Measurements from ENCODE around the gene MRPL18.
"Not testable (repeated sequence)": the region's sequence is repeated elsewhere in the genome, so short reads cannot be mapped to it uniquely, and the experiment has no call there.

MRPL18 gene

DNA sequence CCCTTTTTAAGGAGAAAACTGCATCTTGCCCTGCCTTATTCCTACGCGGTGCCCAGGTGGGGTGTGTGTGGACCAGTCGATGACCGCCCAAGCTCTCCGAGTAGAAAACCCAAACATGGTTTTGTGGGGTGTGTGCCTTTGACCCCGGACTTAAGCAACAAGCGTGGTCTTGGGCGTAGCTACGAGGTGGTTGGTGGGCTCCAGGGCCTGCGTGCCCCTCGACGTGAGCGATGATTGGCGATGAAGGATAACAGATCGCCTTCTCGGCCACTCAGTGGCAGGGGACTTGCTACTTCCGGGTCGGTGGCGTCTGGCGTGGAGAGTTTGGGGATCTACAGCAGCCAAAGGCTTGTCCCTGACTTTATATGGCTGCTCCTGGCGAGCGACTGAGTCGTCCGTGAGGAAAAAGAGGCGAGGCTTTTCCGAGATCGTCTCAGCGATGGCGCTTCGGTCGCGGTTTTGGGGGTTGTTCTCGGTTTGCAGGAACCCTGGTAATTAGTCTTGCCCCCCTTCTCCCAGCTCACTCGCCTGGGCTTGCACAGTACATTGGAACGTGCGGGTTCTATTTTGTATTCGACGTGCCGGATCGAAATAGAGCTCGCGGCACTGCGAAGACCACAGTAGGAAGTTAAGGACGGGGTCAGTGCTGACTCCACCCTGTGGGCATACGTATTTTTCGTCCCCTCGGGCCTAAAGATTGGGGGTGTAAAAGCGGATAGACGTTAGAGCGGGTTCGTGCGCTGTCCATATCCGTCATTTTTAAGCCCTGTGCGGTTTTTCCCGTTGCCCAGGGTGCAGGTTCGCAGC, at the start of gene MRPL18:
Gene MRPL18, plus strand, starts transcription at position 319 of the 807 bp plus-strand sequence. Its CDS starts 121 bp downstream, at position 440.
- peak; percentile 86 to 88 for DNase-seq (ENCODE audit: low read depth in 2 of 2)

DNA sequence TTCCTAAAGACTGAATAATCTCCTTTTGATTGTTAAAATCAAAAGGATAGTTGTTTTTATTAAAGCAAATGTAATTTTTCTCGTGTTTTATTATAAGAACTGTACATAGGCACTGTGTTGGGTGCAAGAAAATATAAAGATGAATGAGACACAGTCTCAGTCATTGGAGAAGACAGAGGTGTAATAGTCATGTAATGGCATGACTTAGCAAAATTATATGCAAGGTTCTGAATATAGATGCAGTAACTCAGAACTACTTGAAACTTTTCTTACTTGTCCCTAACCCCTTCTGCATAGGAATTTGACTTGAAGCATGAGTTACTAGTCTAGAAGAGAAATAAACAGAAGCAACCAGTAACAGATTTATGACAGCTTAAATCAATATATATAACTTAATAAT, 48.1 kb upstream of the MRPL18 start:
- DNase-seq (ENCODE audit: low read depth in 2 of 2): no peak

DNA sequence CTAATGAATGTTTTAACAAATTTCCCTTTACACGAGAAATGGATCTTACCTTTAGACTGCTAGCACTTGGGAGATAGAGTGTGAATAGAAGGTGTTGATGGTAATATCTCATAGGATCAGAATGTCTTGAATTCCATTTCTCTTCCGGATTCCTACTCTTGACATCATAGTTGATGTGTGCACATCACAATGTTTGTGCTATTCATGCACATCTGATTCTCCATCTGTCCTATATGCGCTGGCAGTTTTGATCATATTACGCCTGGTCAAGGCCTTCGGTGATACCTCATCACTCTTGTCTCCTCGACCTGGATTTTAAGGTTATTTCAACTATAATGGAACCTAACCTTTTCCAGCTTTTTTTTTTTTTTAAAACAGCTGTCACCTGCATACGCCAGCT, 45.2 kb upstream of the MRPL18 start:
- no peak for DNase-seq (ENCODE audit: low read depth in 2 of 2)

DNA sequence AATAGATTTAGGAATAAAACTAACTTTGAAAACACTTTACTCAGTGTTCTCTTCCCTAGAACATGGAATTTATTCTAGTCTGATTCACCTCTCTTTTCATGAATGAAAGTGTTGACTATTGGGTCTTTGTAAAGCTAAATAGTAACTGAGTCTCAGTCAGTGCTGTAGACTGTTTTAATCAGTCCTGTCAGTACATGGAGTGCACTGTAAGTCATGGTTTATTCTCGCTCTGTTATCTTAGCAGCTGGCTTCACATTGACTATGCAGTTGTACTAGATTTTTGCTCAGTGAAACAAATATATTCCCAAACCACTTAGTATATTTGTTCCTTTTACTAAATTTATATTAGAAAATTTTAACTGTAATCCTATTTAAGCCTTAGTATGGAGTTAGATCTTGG, 43.5 kb upstream of the MRPL18 start:
- no peak for DNase-seq (ENCODE audit: low read depth in 2 of 2)

DNA sequence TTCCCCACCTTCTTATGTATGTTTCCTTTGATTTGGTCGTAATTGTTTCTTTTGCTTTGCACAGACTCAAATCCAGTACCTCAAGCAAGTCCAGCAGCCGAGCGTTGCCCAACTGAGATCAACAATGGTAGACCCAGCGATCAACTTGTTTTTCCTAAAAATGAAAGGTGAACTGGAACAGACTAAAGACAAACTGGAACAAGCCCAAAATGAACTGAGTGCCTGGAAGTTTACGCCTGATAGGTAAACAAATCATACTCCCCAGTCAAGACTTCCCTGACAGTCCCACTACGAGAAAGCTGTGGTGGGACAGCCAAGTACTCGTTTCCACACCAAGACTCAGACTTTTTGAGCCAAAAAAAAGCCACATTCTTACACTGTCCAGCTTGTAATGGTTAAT, 42.1 kb upstream of the MRPL18 start:
- DNase-seq (ENCODE audit: low read depth in 2 of 2): not testable (repeated sequence)

DNA sequence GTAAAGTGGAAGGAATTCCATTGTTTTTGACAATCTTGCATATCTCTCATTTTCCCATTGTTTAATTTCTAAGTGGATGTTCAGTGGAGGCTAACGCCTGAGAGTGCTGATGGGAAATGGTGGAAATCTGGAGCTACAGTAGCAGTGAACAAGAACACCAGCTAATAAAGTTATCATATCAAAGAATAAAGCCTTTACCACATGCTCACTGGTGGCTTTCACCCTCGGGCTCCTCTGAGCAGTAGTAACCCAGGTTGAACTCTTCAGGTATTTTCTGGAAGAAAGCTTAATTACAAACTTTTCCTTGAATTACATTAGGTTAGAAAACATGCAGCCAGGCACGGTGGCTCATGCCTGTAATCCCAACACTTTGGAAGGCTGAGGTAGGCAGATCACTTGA, 38.8 kb upstream of the MRPL18 start:
- DNase-seq (ENCODE audit: low read depth in 2 of 2): no peak

DNA sequence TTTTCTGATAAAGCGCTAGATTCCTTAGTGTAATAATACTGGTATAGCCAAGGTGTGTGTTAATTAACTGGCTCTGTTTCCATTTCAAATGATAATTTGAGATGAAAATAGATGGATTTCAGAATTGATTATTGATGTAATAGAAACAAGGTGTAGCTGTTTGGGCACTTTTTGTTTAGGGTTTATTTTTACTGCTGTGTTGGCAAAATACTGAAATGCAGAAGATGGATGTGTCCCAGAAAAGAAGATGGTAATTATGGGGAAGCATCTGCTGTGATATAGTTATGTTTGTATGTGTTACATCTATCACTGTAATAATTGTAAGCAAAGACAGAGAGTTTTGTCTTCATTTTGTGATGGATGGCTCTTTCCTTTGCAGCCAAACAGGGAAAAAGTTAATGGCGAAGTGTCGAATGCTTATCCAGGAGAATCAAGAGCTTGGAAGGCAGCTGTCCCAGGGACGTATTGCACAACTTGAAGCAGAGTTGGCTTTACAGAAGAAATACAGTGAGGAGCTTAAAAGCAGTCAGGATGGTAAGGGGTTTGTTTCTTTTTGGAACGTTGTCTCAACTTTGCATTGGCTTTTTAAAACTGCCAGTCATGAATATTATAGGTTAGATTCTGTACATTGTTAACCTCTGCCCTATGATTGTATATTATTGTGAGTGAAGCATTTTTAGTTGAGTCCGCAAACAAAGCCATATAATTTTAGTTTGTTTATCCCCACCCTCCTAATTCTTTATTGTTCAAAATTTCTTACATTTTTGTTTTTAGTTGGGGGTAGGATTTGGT, 37.0 kb upstream of the MRPL18 start:
- DNase-seq (ENCODE audit: low read depth in 2 of 2): no peak

DNA sequence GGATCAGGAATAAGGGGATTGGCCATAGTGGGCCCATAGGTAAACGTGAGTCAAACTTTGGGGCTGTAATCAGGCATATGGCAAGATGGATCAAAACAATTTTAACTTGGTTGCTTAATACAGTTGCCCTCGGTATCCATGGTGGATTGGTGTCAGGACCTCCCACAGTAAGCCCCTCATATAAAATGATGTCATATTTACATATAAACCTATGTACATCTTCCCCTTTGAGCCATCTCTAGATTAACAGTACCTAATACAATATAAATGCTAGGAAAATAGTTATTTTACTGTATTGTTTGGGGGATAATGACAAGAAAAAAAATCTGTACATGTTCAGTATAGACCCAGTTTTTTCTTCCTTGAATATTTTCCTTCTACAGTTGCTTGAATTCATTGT, 35.9 kb upstream of the MRPL18 start:
- DNase-seq (ENCODE audit: low read depth in 2 of 2): no peak

DNA sequence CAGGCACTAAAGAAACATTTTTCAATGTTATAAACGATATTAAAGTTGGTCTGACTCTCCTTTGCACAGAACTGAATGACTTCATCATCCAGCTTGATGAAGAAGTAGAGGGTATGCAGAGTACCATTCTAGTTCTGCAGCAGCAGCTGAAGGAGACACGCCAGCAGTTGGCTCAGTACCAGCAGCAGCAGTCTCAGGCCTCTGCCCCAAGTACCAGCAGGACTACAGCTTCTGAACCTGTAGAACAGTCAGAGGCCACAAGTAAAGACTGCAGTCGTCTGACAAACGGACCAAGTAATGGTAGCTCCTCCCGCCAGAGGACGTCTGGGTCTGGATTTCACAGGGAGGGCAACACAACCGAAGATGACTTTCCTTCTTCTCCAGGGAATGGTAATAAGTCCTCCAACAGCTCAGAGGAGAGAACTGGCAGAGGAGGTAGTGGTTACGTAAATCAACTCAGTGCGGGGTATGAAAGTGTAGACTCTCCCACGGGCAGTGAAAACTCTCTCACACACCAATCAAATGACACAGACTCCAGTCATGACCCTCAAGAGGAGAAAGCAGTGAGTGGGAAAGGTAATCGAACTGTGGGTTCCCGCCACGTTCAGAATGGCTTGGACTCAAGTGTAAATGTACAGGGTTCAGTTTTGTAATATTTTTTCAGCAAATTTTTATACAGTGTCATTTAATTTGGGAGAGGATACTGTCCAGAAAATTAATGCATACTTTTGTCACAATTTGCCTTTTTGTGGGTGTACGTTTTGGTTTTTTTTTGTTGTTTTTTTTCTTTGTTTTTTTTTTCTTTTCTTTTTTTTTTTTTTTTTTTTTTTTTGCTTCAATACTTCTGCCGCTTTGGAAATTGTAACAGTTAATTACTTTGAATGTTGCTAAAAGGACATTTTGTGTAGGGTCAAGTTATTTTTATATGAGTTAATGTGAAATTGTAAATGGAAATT, 35.0 kb upstream of the MRPL18 start:
- no peak for DNase-seq (ENCODE audit: low read depth in 2 of 2)

DNA sequence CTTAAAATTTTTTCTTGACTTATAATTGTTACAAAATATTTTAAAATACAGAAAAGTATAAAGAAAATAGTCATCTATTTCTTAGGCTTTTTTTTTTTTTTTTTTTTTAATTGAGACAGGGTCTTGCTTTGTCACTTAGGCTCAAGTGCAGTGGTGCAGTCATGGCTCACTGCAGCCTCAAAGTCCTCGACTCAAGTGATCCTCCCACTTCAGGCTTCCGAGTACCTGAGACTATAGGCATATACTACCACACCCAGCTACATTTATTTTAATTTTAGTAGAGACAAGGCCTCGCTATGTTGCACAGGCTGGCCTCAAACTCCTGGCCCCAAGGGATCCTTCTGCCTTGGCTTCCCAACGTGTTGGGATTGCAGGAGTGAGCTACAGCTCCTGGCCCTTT, 33.8 kb upstream of the MRPL18 start:
- DNase-seq (ENCODE audit: low read depth in 2 of 2): no peak

DNA sequence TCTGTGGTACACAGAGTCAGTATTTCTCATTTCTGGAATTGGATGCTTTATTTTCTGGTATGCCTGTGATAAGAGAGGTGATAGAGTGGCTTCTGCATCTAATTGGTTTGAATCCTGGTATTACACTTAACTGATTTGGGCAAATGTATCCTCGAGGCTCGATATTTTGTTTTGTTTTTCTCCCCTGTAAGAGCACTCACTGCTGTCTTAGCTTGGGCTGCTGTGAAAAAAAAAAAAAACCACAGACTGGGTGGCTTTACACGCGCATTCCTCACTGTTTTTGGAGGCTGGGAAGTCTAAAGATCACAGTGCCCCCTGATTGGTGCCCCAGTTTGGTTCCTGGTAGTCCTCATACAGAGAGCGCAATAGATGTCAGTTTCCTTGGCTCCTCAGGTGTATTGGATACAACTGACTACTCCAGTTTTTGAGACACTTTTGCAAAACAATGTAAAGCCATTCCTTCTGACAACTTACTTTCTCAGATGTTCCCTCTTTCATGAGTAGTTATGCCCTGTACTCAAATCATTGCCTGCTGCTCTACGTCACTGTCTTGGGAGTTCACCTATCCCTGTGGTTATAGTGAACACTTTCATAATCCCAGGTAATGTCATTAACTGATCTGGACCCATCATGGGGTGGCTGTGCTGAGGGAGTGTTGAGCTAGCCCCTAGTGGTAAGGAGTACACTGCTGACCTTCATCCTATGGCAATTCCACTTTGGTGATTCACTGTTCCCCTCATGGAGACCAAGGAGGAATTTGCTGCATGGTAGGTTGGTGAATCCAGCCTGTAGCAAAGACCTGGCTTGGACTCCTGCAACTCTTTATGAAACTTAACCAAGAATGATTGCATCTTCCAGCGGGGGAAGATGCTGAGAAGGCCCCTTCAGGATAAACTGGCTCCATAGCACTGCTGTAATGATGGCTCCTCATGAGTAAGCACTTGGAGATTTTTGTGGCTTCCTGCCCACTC, 32.0 kb upstream of the MRPL18 start:
- DNase-seq (ENCODE audit: low read depth in 2 of 2): no peak

DNA sequence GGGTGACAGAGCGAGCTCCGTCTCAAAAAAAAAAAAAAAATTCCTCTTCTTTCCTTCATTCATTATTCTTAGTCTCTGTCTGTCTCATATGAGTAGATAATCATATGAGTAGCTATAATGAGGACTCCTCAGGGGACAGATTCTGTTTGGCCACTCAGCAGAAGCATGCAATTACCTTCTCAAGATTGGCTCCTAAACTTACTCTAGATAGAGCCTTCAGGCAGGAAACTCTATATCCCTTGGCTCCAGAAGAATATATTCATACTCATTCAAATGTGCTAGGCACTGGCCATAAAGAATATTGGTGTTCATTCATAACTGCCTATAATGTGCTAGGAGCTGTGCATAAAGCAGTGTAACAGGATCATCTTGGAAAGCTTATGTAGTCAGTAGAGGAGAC, 30.6 kb upstream of the MRPL18 start:
- DNase-seq (ENCODE audit: low read depth in 2 of 2): no peak

DNA sequence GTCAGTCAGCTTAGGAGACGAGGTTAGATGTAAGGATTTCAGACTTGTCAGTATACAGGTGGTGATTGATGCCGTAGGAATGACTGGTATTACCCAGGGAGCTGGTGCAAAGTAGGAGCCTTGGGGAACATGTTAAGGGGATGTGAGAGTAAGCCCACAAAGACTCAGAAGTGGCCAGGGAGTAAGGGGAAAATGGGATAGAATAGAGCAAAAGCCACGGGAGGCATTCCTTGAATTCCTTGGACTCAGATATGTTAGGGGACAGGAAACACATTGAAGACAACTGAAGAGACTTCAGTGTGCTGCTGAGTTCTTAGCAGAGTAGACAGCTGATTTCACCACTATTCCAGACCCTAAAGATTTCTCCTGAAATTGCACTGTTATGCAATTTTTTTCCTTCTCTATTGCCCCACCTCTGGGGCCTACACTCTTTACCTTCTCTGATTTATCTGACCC, 29.6 kb upstream of the MRPL18 start:
- no peak for DNase-seq (ENCODE audit: low read depth in 2 of 2)

DNA sequence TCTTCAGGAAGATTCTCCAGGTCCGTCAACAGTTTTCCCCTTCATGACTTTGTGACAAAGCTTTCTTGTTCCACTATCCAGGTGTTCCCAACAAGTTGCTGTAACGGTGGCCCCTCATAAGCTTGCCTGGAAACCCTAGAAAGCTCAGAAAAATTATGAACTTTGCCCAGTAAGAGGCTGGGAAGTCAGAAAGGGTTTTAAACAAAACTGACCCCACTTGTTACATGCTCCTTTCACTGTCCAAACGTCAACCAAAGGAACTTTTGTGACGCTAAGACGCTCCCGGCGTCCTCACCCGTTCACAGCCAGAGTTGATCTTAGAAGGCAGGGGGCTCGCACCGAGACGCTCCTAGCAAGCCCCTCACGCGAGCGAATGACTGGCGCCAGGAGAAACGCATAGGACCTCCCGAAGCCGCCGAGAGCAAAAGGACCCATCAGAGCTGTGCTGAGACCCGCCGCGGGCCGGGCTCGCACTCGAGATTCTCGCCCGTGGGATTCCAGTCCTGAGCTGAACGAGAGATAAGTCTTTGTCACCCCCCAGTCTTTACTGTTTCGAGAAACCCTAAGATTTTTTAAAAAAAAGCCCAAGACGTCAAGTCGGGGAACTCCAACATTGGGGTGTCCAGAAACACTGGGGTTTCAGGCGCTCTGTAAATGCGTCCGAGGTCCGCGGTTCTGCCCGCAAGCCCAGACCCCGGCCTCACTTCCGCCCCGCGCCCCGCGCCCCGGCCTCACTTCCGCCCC, 29.0 kb upstream of the MRPL18 start:
- DNase-seq (ENCODE audit: low read depth in 2 of 2): peak in 1 of 2 donors; percentile 8

DNA sequence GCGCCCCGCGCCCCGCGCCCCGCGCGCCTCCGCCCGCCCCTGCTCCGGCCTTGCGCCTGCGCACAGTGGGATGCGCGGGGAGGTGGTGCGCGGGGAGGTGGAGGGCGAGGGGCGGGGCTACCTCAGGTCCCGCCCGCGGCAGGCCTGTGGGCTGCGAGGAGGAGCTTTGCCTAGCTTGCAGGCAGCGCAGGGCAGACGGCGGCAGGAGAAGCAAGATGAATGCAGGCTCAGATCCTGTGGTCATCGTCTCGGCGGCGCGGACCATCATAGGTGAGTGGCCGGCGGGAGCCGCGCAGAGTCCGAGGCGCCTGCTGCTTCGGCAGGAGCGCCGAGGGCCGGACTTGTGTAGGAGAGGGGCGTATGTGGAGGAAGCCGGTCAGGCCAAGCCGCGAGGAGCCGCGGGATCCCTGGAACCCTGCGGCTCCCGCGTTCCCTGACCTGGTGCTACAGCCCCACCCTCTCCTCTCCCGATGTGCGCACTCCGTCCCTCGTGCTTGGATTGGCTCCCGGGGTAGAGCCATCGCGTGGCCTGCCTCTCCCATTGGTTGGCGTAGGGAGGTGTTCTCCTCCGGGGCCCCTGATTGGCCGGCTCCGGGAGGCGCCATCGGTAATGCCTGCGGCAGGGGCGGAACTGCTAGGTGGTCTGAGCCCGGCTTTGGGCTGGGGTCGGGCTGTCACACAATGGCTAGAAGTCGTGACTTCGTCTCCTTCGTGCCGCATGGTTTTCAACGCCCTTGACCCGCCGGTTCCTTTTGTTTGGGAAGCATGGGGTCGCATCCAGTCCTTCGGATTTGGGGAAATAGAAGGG, 28.2 kb upstream of the MRPL18 start, which contains the start of gene ACAT2:
Gene ACAT2, plus strand, starts transcription at position 173 of the 808 bp plus-strand sequence. Its CDS starts 43 bp downstream, at position 216.
- peak; percentile 88 for DNase-seq (ENCODE audit: low read depth in 2 of 2)

DNA sequence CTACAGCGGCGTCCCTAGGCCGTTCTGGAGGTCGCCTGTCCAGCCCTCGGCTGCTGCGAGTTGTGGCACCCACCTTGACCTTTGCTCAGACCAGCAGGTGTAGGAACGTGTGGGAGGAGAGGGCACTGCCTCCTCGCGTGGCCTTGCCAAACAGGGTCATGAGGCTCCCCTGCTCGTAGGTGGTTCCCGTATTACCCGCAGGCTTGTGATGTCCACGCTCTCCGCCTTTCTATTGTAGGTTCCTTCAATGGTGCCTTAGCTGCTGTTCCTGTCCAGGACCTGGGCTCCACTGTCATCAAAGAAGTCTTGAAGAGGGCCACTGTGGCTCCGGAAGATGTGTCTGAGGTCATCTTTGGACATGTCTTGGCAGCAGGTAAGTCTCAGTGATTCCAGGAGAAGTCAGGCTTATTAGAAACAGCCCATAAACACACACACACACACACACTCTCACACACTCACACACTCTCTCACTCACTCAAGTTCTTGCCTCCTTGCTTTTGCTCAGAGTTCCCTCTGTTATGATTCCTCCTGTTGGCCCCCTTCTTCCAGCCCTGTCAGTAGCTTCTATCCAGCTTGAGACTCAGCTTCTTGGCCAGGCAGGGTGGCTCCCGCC, 27.5 kb upstream of the MRPL18 start:
- DNase-seq (ENCODE audit: low read depth in 2 of 2): no peak

DNA sequence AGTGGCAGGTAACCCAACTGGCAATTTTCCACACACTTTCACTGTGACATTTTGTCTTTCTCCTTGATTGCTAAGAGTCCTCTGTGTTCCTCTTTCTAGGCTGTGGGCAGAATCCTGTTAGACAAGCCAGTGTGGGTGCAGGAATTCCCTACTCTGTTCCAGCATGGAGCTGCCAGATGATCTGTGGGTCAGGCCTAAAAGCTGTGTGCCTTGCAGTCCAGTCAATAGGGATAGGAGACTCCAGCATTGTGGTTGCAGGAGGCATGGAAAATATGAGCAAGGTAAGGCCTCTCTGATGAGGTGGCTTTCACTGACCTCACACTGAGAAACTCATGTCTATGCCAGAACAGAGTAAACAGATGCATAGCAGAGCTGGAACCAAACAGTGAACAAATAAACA, 23.4 kb upstream of the MRPL18 start:
- DNase-seq (ENCODE audit: low read depth in 2 of 2): no peak

DNA sequence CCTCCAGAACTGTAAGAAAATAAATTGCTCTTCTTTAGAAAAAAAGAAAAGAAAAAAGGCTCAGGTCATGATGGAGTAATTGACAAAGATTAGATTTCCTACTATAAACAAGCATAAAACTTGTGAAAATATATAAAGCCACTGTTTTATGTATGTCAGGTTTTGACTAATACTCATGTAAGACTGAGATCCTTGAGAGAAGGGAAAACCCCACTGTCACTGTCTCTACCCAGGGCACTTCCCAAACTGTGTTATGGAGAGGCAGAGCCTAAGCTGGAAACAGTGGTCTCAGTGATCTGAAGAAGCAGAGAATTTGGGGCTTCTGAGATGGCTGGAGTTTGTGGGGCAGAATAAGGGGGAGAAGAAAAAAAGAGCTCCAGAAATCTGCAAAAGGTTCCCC, 20.8 kb upstream of the MRPL18 start:
- no peak for DNase-seq (ENCODE audit: low read depth in 2 of 2)

DNA sequence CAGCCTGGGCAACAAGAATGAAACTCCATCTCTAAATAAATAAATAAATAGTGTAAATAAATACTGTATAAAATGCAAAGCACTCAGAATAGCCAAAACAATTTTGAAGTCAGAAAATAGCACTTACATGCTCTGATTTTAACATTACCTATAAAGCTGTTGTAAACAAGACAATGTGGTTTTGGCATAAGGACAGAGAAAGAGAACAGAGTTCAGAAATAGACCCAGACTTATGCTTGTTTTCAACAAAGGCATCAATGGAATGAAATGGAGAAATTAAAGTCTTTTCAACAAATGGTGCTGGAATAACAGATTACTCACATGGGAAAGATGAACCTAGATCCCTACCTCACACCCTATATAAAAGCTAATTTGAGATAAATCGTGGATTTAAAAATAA, 18.1 kb upstream of the MRPL18 start:
- DNase-seq (ENCODE audit: low read depth in 2 of 2): no peak
